GM23248 (cell line): ENCODE results near the gene SESTD1. TPM values are rescaled to one million over a fixed set of nuclear protein-coding genes. Genes with fewer than 3 reads are reported as not detected.

ENCODE experiments used
- DNase-seq: peaks from one replicate; pipeline ENCODE4 v3.0.0-alpha.2; 2015
- H2AFZ ChIP-seq: fragments of 200-600 bp; sonication (generic); 2 replicates; pipeline ENCODE4 v1.6.1; 2016; ENCODE audit warnings: antibody characterized with exemption
- H3F3A ChIP-seq: fragments of 200-600 bp; sonication (generic); 2 replicates; pipeline ENCODE4 v1.6.1; 2016; ENCODE audit warnings: mild to moderate bottlenecking, antibody characterized with exemption, mixed run types; ENCODE audit not compliant: insufficient read depth
- H3K27ac ChIP-seq: fragments of 200-600 bp; sonication (generic); 2 replicates; pipeline ENCODE4 v1.5.1; 2016; ENCODE audit warnings: mild to moderate bottlenecking
- H3K27me3 ChIP-seq: fragments of 200-600 bp; sonication (generic); replicated peaks from 2 replicates; pipeline ENCODE4 v1.6.1; 2016; ENCODE audit warnings: mild to moderate bottlenecking; ENCODE audit not compliant: insufficient read depth
- H3K36me3 ChIP-seq: fragments of 200-600 bp; sonication (generic); 2 replicates; pipeline ENCODE4 v1.6.1; 2016; ENCODE audit warnings: low read depth, mild to moderate bottlenecking
- H3K4me1 ChIP-seq: fragments of 200-600 bp; sonication (generic); 2 replicates; pipeline ENCODE4 v1.6.1; 2016; ENCODE audit warnings: mild to moderate bottlenecking; ENCODE audit not compliant: insufficient read depth
- H3K4me2 ChIP-seq: fragments of 200-600 bp; sonication (generic); one replicate; pipeline ENCODE4 v1.6.1; 2016; ENCODE audit warnings: mild to moderate bottlenecking; ENCODE audit not compliant: unreplicated experiment
- H3K4me3 ChIP-seq: fragments of 200-600 bp; sonication (generic); 2 replicates; pipeline ENCODE4 v1.5.1; 2016; ENCODE audit warnings: mild to moderate bottlenecking
- H3K79me2 ChIP-seq: fragments of 200-600 bp; sonication (generic); 2 replicates; pipeline ENCODE4 v1.6.1; 2016; ENCODE audit warnings: mild to moderate bottlenecking; ENCODE audit not compliant: insufficient read depth
- H3K9ac ChIP-seq: fragments of 200-600 bp; sonication (generic); 2 replicates; pipeline ENCODE4 v1.6.1; 2016; ENCODE audit warnings: mild to moderate bottlenecking
- H3K9me2 ChIP-seq: fragments of 200-600 bp; sonication (generic); 2 replicates; pipeline ENCODE4 v1.6.1; 2016; ENCODE audit warnings: mixed run types, mild to moderate bottlenecking, moderate library complexity; ENCODE audit not compliant: insufficient read depth
- H3K9me3 ChIP-seq: fragments of 200-600 bp; sonication (generic); one replicate; pipeline ENCODE4 v1.6.1; 2017; ENCODE audit warnings: low read depth
- H4K20me1 ChIP-seq: fragments of 200-600 bp; sonication (generic); 2 replicates; pipeline ENCODE4 v1.6.0; 2016; ENCODE audit not compliant: insufficient read depth
- EZH2 ChIP-seq: fragments of 200-600 bp; sonication (generic); IDR thresholded peaks from 2 replicates; pipeline ENCODE4 v1.6.1; 2018; ENCODE audit warnings: antibody characterized with exemption, mild to moderate bottlenecking; ENCODE audit not compliant: insufficient read depth, poor library complexity, severe bottlenecking
- EZH2phosphoT487 ChIP-seq: fragments of 200-600 bp; sonication (generic); IDR thresholded peaks from 2 replicates; pipeline ENCODE4 v1.6.1; 2018; ENCODE audit warnings: antibody characterized with exemption, moderate library complexity, mild to moderate bottlenecking, low read depth; ENCODE audit not compliant: insufficient read depth
- WGBS, 2 experiments: methylation state at CpG; one replicate each; pipeline ENCODE4 v1.1.6; 2015 to 2017; ENCODE audit warnings: low lambda C conversion rate in 2 of 2, low coverage in 1 of 2; ENCODE audit errors: missing lambda C conversion rate in 2 of 2; 5-methylcytosine and 5-hydroxymethylcytosine counted together
- in situ Hi-C: fragments of 300-500 bp; cut with MboI; formaldehyde crosslinking; loops from 2 replicates; pipeline ENCODE4 v1.15.0; 2020
- polyA plus RNA-seq: library from polyadenylated mRNA; unstranded; fragments of >200 nt; fragmentation: Nextera tagmentation; extraction: Ambion mirVana; gene quantifications from 2 replicates; pipeline ENCODE4 v1.2.1, GENCODE V29; 2016
- total RNA-seq: library from RNA; depleted of rRNA; stranded (reverse); fragments of >200 nt; shearing (Covaris generic); gene quantifications from 2 replicates; pipeline ENCODE4 v1.2.3, GENCODE V29; 2014

The SESTD1 gene
- total and polyA plus RNA-seq, 2 experiments from 2014 or later: 22.5 to 77.1 TPM

- no peaks in the 10 kb centered on the region for H4K20me1 ChIP-seq
- TF ChIP-seq EZH2 (no peak), EZH2phosphoT487 (no peak)
- H3K4me1 ChIP-seq: no peaks in the 10 kb centered on the region
- no peak overlapping the region for H3K9ac ChIP-seq
- H3K27ac ChIP-seq: no peak overlapping the region
- no peaks in the 10 kb centered on the region for H3K27me3 ChIP-seq
- H3K36me3 ChIP-seq: no peaks in the 10 kb centered on the region
- H3K9me3 ChIP-seq: no peaks in the 10 kb centered on the region
- no peaks in the 10 kb centered on the region for H3F3A ChIP-seq
- no peak overlapping the region for H3K4me2 ChIP-seq
- no peak overlapping the region for H2AFZ ChIP-seq
- WGBS, 2 experiments: 82 to 90% methylated on average over 2 of the region's 2 CpGs
- no peaks in the 10 kb centered on the region for H3K79me2 ChIP-seq
- in situ Hi-C loops: no loop called here
- H3K9me2 ChIP-seq: no peaks in the 10 kb centered on the region
- H3K4me3 ChIP-seq: no peak overlapping the region
- peak; percentile 1 for DNase-seq
Observed at GRCh38 chr2:179297927-179298326, 33.3 kb upstream of the SESTD1 start.

GRCh38 chr2:179290329-179290728, 25.7 kb upstream of the SESTD1 start:
- H3F3A ChIP-seq: no peaks in the 10 kb centered on the region

GRCh38 chr2:179285060-179285459, 20.4 kb upstream of the SESTD1 start:
- in situ Hi-C loops: no loop called here
- no peak for DNase-seq

More at GRCh38 chr2:179290329-179290728, 25.7 kb upstream of the SESTD1 start:
- Histone ChIP-seq H3K9me3 (no peaks in the 10 kb centered on the region), H3K4me1 (no peaks in the 10 kb centered on the region), H3K4me3 (no peak overlapping the region), H3K27ac (no peak overlapping the region), H3K27me3 (no peaks in the 10 kb centered on the region), H4K20me1 (no peaks in the 10 kb centered on the region), H2AFZ (no peak overlapping the region), H3K79me2 (no peaks in the 10 kb centered on the region), H3K4me2 (no peak overlapping the region), H3K36me3 (no peaks in the 10 kb centered on the region), H3K9ac (no peak overlapping the region), H3K9me2 (no peaks in the 10 kb centered on the region)
- 100% methylated on average over 1 of the region's 1 CpG for WGBS, 2 experiments
- TF ChIP-seq EZH2phosphoT487: no peak
- no peak for TF ChIP-seq EZH2
- no peak for DNase-seq
- in situ Hi-C loops: no loop called here

GRCh38 chr2:179277429-179278196, 13.0 kb upstream of the SESTD1 start:
- 71 to 81% methylated on average over 3 of the region's 3 CpGs for WGBS, 2 experiments
- no peak overlapping the region for H2AFZ ChIP-seq
- no peaks in the 10 kb centered on the region for H3K36me3 ChIP-seq
- no peak overlapping the region for H3K4me3 ChIP-seq
- H3K9me3 ChIP-seq: no peaks in the 10 kb centered on the region
- H3F3A ChIP-seq: peaks cover 1% of the 10 kb centered on the region; the same call in 1 of the 2 replicates
- in situ Hi-C loops: no loop called here
- H3K4me1 ChIP-seq: peaks cover 20% of the 10 kb centered on the region
- H3K27ac ChIP-seq: no peak overlapping the region
- no peak for TF ChIP-seq EZH2
- no peak for TF ChIP-seq EZH2phosphoT487
- H3K79me2 ChIP-seq: no peaks in the 10 kb centered on the region
- H3K9me2 ChIP-seq: no peaks in the 10 kb centered on the region
- no peaks in the 10 kb centered on the region for H4K20me1 ChIP-seq
- no peaks in the 10 kb centered on the region for H3K27me3 ChIP-seq
- H3K9ac ChIP-seq: no peak overlapping the region
- DNase-seq: no peak
- H3K4me2 ChIP-seq: no peak overlapping the region

More at GRCh38 chr2:179285060-179285459, 20.4 kb upstream of the SESTD1 start:
- Histone ChIP-seq H3K4me3 (no peak overlapping the region), H3K36me3 (no peaks in the 10 kb centered on the region), H4K20me1 (no peaks in the 10 kb centered on the region), H3K4me1 (no peaks in the 10 kb centered on the region), H3K4me2 (no peak overlapping the region), H3K9ac (no peak overlapping the region), H3K9me3 (no peaks in the 10 kb centered on the region), H2AFZ (no peak overlapping the region), H3K27me3 (no peaks in the 10 kb centered on the region), H3K27ac (no peak overlapping the region), H3K79me2 (no peaks in the 10 kb centered on the region), H3K9me2 (no peaks in the 10 kb centered on the region), H3F3A (no peaks in the 10 kb centered on the region)
- TF ChIP-seq EZH2phosphoT487 (no peak), EZH2 (no peak)
